Ishikawa (cell line): Measurements from ENCODE around the gene CLCC1.

ENCODE experiments used
- CEBPB ChIP-seq: IDR thresholded peaks from 2 replicates; pipeline ENCODE4 v1.6.1; 2012
- CREB1 ChIP-seq: IDR thresholded peaks from 2 replicates; pipeline ENCODE4 v1.6.1; 2012; ENCODE audit warnings: low read depth
- EGR1 ChIP-seq: IDR thresholded peaks from 2 replicates; pipeline ENCODE4 v1.6.1; 2012
- EP300 ChIP-seq: IDR thresholded peaks from 2 replicates; pipeline ENCODE4 v1.6.1; 2012; ENCODE audit warnings: borderline replicate concordance
- FOXM1 ChIP-seq: IDR thresholded peaks from 2 replicates; pipeline ENCODE4 v1.6.1; 2012; ENCODE audit warnings: low read depth, borderline replicate concordance
- NFIC ChIP-seq: IDR thresholded peaks from 2 replicates; pipeline ENCODE4 v1.6.1; 2012
- RAD21 ChIP-seq: IDR thresholded peaks from 2 replicates; pipeline ENCODE4 v1.6.1; 2012; ENCODE audit warnings: low read depth
- TAF1 ChIP-seq: IDR thresholded peaks from 2 replicates; pipeline ENCODE4 v1.6.1; 2012; ENCODE audit warnings: low read depth, mild to moderate bottlenecking
- TCF12 ChIP-seq: IDR thresholded peaks from 2 replicates; pipeline ENCODE4 v1.6.1; 2012; ENCODE audit warnings: low read depth
- TEAD4 ChIP-seq: IDR thresholded peaks from 2 replicates; pipeline ENCODE4 v1.6.1; 2012
- YY1 ChIP-seq: IDR thresholded peaks from 2 replicates; pipeline ENCODE4 v1.6.1; 2012; ENCODE audit warnings: low read depth
- ZBTB7A ChIP-seq: IDR thresholded peaks from 2 replicates; pipeline ENCODE4 v1.6.1; 2012; ENCODE audit warnings: low read depth
- TF ChIP-seq, protein P1 (sequence below): IDR thresholded peaks from 2 replicates; pipeline ENCODE4 v1.6.1; 2012; ENCODE audit warnings: low read depth, mild to moderate bottlenecking
- TF ChIP-seq, protein P2 (sequence below): IDR thresholded peaks from 2 replicates; pipeline ENCODE4 v1.6.1; 2012
- TF ChIP-seq, protein P3 (sequence below): IDR thresholded peaks from 2 replicates; pipeline ENCODE4 v1.6.1; 2012

CLCC1 gene

DNA sequence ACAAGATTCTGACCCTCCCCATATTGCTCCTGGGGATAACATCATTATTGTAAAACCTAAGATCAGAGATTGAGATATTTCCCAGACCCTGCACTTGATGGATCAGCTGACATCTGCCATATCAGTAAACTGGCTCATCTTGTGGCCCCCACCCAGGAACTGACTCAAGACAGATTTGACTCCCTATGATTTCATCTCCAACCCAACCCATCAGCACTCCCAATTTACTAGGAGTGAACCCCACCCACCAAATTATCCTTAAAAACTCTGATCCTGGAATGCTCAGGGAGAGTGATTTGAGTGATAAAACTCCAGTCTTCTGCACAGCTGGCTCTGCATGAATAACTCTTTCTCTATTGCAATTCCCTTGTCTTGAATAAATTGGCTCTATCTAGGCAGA is 6.1 kb upstream of the CLCC1 start:
- TF ChIP-seq CEBPB (no peak), TEAD4 (no peak)
- TF ChIP-seq, protein P1, sequence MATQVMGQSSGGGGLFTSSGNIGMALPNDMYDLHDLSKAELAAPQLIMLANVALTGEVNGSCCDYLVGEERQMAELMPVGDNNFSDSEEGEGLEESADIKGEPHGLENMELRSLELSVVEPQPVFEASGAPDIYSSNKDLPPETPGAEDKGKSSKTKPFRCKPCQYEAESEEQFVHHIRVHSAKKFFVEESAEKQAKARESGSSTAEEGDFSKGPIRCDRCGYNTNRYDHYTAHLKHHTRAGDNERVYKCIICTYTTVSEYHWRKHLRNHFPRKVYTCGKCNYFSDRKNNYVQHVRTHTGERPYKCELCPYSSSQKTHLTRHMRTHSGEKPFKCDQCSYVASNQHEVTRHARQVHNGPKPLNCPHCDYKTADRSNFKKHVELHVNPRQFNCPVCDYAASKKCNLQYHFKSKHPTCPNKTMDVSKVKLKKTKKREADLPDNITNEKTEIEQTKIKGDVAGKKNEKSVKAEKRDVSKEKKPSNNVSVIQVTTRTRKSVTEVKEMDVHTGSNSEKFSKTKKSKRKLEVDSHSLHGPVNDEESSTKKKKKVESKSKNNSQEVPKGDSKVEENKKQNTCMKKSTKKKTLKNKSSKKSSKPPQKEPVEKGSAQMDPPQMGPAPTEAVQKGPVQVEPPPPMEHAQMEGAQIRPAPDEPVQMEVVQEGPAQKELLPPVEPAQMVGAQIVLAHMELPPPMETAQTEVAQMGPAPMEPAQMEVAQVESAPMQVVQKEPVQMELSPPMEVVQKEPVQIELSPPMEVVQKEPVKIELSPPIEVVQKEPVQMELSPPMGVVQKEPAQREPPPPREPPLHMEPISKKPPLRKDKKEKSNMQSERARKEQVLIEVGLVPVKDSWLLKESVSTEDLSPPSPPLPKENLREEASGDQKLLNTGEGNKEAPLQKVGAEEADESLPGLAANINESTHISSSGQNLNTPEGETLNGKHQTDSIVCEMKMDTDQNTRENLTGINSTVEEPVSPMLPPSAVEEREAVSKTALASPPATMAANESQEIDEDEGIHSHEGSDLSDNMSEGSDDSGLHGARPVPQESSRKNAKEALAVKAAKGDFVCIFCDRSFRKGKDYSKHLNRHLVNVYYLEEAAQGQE = no peak

DNA sequence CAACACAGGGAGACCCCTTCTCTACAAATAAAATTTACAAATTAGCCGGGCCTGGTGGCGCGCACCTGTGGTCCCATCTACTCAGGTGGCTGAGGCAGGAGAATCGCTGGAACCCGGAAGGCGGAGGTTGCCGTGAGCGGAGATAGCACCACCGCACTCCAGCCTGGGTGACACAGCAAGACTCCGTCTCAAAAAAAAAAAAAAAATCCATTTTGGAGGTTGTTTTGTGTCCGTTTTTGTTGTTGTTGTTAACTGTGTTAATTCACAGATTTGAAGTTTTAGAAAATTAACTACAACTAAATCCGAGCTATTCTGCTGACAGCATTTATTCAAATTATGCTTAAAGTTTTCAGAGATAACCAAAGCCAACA is 618 bp downstream of the CLCC1 start:
- TF ChIP-seq TCF12 = no peak
- TF ChIP-seq EP300 = 0 out of 2 replicates have a peak, but pooled peaks have one; percentile 2

DNA sequence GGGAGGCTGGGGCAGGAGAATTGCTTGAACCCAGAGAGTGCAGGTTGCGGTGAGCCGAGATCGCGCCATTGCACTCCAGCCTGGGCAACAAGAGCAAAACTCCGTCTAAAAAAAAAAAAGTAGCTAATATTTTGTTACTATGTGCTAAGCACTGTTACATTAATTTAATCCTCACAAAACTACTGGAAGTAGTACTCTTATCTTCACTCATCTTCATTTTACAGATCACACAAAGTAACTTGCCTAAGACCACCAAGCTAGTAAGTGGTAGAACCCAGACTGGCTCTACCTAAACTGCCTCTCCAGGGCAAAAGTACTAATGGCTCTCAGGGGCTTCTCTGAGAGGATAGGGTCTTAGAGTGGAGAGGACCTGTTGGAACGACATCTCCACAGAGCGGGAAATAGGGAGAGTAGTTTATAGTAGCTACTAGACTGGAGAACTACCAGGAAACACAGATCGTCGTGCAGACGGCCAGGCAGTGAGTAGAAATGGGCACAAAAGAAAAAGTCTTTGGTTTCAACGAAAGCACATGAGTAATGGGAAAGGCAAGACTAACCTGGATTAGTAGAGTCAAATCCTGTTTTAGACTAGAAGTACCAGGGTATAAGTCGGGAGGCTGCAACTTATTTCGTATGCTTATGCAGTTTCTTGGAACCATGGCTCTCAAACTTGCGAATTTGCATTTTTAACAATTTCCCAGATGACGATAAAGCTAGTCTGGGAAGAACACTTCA is 1.4 kb downstream of the CLCC1 start:
- no peak for TF ChIP-seq YY1
- TF ChIP-seq EP300 = no peak
- TF ChIP-seq TEAD4 = no peak
- TF ChIP-seq NFIC = no peak
- TF ChIP-seq EGR1 = no peak
- TF ChIP-seq, protein P2, sequence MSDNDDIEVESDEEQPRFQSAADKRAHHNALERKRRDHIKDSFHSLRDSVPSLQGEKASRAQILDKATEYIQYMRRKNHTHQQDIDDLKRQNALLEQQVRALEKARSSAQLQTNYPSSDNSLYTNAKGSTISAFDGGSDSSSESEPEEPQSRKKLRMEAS = no peak
- no peak for TF ChIP-seq FOXM1
- TF ChIP-seq CEBPB = no peak
- TF ChIP-seq, protein P1 = no peak
- TF ChIP-seq, protein P3, sequence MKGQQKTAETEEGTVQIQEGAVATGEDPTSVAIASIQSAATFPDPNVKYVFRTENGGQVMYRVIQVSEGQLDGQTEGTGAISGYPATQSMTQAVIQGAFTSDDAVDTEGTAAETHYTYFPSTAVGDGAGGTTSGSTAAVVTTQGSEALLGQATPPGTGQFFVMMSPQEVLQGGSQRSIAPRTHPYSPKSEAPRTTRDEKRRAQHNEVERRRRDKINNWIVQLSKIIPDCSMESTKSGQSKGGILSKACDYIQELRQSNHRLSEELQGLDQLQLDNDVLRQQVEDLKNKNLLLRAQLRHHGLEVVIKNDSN = no peak
- TF ChIP-seq RAD21 = no peak
- no peak for TF ChIP-seq CREB1
- no peak for TF ChIP-seq TAF1
- TF ChIP-seq TCF12 = no peak
- no peak for TF ChIP-seq ZBTB7A

DNA sequence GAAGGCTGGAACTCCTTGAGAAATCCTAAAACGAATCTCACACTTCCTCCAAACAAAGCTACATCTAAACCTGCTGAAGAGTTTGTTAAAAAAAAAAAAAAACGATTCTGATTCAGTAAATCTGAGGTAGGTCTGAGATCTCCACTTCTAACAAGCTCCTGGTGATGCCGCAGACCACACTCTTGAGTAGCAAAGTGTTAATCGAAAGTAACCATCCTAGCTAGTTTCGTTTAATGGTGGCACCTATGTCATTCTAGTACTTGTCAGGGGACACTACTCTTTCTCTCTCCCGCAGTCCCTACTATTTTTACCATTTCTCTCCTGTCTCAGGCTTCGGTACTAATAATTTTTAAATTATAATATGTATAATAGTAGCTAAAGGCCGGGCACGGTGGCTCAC is 2.1 kb downstream of the CLCC1 start:
- TF ChIP-seq RAD21 = no peak
- TF ChIP-seq, protein P2 = no peak
- TF ChIP-seq TAF1 = no peak
- TF ChIP-seq EP300 = no peak
- TF ChIP-seq NFIC = no peak
- no peak for TF ChIP-seq EGR1
- TF ChIP-seq CREB1 = no peak
- no peak for TF ChIP-seq CEBPB
- no peak for TF ChIP-seq TCF12

DNA sequence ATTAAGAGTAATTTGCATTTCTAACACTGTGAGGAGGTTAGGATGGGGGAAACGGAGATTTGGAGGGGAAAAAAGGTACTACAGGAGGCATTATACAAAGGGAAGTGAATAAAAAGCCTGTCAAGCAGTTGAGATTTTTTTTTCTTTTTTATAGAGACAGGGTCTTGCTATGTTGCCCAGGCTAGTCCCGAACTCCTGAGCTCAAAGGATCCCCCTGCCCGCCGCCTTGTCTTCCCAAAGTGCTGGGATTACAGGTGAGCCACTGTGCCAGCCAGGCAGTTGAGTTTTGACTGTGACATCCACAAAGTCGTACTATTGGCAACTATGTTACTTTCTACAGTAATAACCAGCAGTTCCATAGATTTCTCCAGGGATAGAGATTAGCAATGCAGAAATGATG is 2.6 kb downstream of the CLCC1 start:
- no peak for TF ChIP-seq ZBTB7A
- TF ChIP-seq, protein P1 = no peak
- TF ChIP-seq, protein P2 = no peak
- no peak for TF ChIP-seq RAD21
- no peak for TF ChIP-seq FOXM1
- TF ChIP-seq CEBPB = no peak
- TF ChIP-seq YY1 = no peak
- TF ChIP-seq EGR1 = no peak
- no peak for TF ChIP-seq NFIC
- no peak for TF ChIP-seq TAF1
- TF ChIP-seq TEAD4 = no peak
- no peak for TF ChIP-seq EP300
- no peak for TF ChIP-seq TCF12
- TF ChIP-seq CREB1 = no peak
- TF ChIP-seq, protein P3 = no peak
